GM12892 (cell line): ENCODE measurements around the gene EYS.

Experiments used
- POLR2A ChIP-seq: IDR thresholded peaks from 2 replicates; pipeline ENCODE4 v1.6.1; 2011; ENCODE audit warnings: low read depth, low read length, control low read depth
- POLR2AphosphoS5 ChIP-seq: IDR thresholded peaks from 2 replicates; pipeline ENCODE4 v1.6.1; 2011; ENCODE audit warnings: low read depth, low read length, control low read depth

- TF ChIP-seq POLR2A = no peak
- TF ChIP-seq POLR2AphosphoS5 = no peak
These were observed 1900.0 kb downstream of the EYS start for GRCh38 chr6:63807056-63807455.
